WERI-Rb-1 (cell line): ENCODE results near the gene PDE4B.

Experiments used
- DNase-seq: peaks from one replicate; pipeline ENCODE4 v3.0.0-alpha.2; 2020
- H3K27ac ChIP-seq: fragments of 250-450 bp; sonication (Bioruptor Pico); 2 replicates; pipeline ENCODE4 v1.5.1; 2020; ENCODE audit warnings: mild to moderate bottlenecking, moderate library complexity
- H3K27me3 ChIP-seq: fragments of 250-450 bp; sonication (Bioruptor Pico); 2 replicates; pipeline ENCODE4 v1.5.1; 2021; ENCODE audit warnings: mild to moderate bottlenecking, low read depth, moderate library complexity; ENCODE audit not compliant: insufficient read depth, severe bottlenecking
- H3K36me3 ChIP-seq: fragments of 250-450 bp; sonication (Bioruptor Pico); 2 replicates; pipeline ENCODE4 v1.5.1; 2020; ENCODE audit warnings: mild to moderate bottlenecking, moderate library complexity
- H3K4me3 ChIP-seq: 2 replicates; pipeline ENCODE4 v1.5.1; 2011; ENCODE audit warnings: low read depth, mild to moderate bottlenecking, control low read depth, low read length
- H3K9me3 ChIP-seq: fragments of 250-450 bp; sonication (Bioruptor Pico); 2 replicates; pipeline ENCODE4 v1.5.1; 2021; ENCODE audit warnings: mild to moderate bottlenecking, moderate library complexity; ENCODE audit not compliant: severe bottlenecking
- TF ChIP-seq, protein P1 (sequence below): IDR thresholded peaks from 2 replicates; pipeline ENCODE4 v1.5.1; 2011; ENCODE audit warnings: low read depth, mild to moderate bottlenecking, control low read depth, inconsistent platforms, low read length

Gene PDE4B

DNA sequence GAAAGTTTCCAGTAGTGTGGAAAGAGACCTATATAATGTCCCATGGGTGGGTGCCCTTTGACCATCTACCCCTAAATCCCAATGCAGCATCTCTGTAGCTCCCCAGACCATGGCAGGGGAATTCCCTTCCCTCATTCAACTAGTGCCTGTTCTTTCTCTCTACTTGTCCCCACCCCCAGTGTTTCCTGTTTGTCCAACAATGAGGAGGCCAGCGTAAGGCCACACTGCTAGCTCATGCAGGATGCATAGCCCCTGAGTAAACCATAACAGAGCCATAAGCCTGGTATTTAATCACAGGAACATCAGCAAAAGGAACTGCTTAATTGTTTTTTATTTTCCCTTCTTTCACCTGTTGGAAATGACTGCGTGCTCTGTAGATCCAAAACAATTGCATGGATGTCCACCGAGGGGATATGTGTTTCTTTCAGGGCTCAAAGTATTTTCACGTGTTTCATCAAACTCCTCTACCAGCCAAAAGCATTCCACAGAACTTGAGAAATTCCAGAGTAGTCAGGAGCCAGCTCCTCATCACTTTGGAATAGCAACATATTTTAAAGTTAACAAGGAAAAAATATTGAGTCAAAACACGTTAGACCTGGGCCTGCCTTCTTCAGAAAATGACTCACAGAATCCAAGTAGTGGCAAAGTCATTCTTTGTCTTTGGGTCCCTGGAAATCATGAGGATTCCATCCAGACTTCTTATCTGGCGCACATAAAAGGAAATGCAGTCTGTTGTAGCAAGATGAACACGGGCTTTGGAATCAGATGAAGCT lies 578.7 kb downstream of the PDE4B start:
- H3K36me3 ChIP-seq: no peaks in the 10 kb centered on the region
- no peaks in the 10 kb centered on the region for H3K9me3 ChIP-seq
- H3K4me3 ChIP-seq: no peak overlapping the region
- TF ChIP-seq, protein P1, sequence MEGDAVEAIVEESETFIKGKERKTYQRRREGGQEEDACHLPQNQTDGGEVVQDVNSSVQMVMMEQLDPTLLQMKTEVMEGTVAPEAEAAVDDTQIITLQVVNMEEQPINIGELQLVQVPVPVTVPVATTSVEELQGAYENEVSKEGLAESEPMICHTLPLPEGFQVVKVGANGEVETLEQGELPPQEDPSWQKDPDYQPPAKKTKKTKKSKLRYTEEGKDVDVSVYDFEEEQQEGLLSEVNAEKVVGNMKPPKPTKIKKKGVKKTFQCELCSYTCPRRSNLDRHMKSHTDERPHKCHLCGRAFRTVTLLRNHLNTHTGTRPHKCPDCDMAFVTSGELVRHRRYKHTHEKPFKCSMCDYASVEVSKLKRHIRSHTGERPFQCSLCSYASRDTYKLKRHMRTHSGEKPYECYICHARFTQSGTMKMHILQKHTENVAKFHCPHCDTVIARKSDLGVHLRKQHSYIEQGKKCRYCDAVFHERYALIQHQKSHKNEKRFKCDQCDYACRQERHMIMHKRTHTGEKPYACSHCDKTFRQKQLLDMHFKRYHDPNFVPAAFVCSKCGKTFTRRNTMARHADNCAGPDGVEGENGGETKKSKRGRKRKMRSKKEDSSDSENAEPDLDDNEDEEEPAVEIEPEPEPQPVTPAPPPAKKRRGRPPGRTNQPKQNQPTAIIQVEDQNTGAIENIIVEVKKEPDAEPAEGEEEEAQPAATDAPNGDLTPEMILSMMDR: no peak
- H3K27me3 ChIP-seq: no peaks in the 10 kb centered on the region
- DNase-seq: no peak
- no peak overlapping the region for H3K27ac ChIP-seq

DNA sequence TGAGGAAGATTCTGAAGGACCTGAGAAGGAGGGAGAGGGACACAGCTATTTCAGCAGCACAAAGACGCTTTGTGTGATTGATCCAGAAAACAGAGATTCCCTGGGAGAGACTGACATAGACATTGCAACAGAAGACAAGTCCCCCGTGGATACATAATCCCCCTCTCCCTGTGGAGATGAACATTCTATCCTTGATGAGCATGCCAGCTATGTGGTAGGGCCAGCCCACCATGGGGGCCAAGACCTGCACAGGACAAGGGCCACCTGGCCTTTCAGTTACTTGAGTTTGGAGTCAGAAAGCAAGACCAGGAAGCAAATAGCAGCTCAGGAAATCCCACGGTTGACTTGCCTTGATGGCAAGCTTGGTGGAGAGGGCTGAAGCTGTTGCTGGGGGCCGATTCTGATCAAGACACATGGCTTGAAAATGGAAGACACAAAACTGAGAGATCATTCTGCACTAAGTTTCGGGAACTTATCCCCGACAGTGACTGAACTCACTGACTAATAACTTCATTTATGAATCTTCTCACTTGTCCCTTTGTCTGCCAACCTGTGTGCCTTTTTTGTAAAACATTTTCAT lies 579.9 kb downstream of the PDE4B start:
- TF ChIP-seq, protein P1: no peak
- Histone ChIP-seq H3K36me3 (no peaks in the 10 kb centered on the region), H3K4me3 (no peak overlapping the region), H3K27ac (no peak overlapping the region), H3K27me3 (no peaks in the 10 kb centered on the region), H3K9me3 (no peaks in the 10 kb centered on the region)
- DNase-seq: no peak

DNA sequence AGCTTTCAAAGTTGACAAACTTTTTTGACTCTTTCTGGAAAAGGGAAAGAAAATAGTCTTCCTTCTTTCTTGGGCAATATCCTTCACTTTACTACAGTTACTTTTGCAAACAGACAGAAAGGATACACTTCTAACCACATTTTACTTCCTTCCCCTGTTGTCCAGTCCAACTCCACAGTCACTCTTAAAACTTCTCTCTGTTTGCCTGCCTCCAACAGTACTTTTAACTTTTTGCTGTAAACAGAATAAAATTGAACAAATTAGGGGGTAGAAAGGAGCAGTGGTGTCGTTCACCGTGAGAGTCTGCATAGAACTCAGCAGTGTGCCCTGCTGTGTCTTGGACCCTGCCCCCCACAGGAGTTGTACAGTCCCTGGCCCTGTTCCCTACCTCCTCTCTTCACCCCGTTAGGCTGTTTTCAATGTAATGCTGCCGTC lies 580.5 kb downstream of the PDE4B start:
- Histone ChIP-seq H3K9me3 (no peaks in the 10 kb centered on the region), H3K36me3 (no peaks in the 10 kb centered on the region), H3K27ac (no peak overlapping the region), H3K27me3 (no peaks in the 10 kb centered on the region), H3K4me3 (no peak overlapping the region)
- TF ChIP-seq, protein P1: no peak
- no peak for DNase-seq

DNA sequence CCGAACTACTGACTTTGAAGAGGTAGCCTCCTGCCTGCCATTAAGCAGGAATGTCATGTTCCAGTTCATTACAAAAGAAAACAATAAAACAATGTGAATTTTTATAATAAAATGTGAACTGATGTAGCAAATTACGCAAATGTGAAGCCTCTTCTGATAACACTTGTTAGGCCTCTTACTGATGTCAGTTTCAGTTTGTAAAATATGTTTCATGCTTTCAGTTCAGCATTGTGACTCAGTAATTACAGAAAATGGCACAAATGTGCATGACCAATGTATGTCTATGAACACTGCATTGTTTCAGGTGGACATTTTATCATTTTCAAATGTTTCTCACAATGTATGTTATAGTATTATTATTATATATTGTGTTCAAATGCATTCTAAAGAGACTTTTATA lies 581.5 kb downstream of the PDE4B start:
- no peaks in the 10 kb centered on the region for H3K36me3 ChIP-seq
- H3K4me3 ChIP-seq: no peak overlapping the region
- DNase-seq: no peak
- H3K27me3 ChIP-seq: no peaks in the 10 kb centered on the region
- H3K9me3 ChIP-seq: no peaks in the 10 kb centered on the region
- TF ChIP-seq, protein P1: no peak
- H3K27ac ChIP-seq: no peak overlapping the region

DNA sequence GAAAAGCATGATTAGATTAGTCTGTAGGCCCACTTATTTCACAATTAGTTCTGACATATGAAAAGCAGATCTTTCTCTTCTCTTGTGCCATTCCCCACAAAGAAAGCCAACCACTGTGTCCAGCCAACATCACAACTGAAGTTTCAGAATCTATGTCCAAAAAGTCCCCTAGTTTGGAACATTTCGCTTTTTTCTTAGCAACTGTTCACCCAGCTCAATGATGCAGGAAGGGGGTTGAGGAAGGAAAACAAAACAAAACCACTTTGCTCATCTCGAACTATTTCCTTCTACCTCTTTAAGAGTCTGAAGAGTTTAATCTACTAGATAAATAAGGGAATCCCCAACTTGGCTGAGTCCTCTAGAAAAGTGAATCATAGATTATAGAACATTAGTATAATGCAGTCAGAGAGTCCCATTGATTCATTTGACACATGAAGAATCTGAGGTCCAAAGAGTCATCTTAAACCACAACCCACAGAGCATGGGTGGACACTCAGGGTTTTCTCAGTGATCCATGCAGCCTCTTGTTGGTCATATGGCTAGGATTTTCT lies 581.9 kb downstream of the PDE4B start:
- Histone ChIP-seq H3K9me3 (no peaks in the 10 kb centered on the region), H3K27me3 (no peaks in the 10 kb centered on the region), H3K4me3 (no peak overlapping the region), H3K36me3 (no peaks in the 10 kb centered on the region), H3K27ac (no peak overlapping the region)
- DNase-seq: no peak
- TF ChIP-seq, protein P1: no peak
